ENCODE data around the gene NTHL1.

NTHL1 gene

GRCh38 chr16:2042986-2043666, 4.5 kb downstream of the NTHL1 start:
- no peak overlapping the region for H3K4me3 ChIP-seq (ENCODE audit: control insufficient read depth, low read depth, low read length)
- DNase-seq (ENCODE audit: low read depth): no peak
- no peak for TF ChIP-seq CTCF (IDR thresholded peaks at IDR 0.05; ENCODE audit: control insufficient read depth, insufficient read depth, low read depth, low read length, missing control alignments)

DNA sequence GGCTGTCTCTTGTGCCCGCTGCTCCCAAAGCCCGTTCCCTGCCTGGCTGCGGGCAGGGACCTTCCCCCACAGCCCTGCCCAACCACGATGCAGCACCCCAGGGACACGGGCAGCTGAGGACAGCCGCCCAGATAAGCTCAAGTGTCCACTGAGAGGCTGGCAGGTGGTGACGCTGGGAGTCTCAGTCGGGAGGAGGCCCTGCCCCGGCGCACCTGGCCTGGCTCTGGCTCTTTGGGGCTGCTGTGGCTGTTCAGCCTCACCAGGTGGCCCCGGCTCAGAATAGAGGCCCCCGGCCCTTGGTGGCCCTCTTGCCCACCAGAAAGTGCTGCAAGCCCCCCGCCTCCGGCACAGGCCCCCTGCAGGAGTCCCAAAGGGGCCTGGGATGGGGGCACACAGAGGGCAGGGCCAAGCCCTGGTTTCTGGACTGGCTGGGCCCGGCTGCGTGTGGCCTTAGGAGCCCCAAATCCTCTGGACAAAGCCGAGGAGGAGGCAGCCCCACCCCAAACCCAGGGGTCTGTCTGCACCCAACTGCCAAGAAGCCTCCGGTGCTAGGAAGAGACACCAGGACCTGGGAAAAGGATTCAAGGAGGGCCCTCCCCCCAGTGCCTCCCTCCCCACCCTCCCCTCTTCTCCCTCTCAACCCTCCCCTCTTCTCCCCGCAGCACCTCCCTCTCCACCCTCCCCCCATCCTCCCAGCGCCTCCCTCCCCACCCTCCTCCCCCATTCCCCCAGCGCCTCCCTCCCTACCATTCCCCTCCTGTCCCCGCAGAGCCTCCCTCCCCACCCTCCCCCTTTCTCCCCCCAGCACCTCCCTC, 5.3 kb downstream of the NTHL1 start:
- no peak for DNase-seq (ENCODE audit: low read depth)
- no peak overlapping the region for H3K4me3 ChIP-seq (ENCODE audit: control insufficient read depth, low read depth, low read length)
- no peak for TF ChIP-seq CTCF (IDR thresholded peaks at IDR 0.05; ENCODE audit: control insufficient read depth, insufficient read depth, low read depth, low read length, missing control alignments)

- DNase-seq (ENCODE audit: low read depth): no peak
- TF ChIP-seq CTCF (IDR thresholded peaks at IDR 0.05; ENCODE audit: control insufficient read depth, insufficient read depth, low read depth, low read length, missing control alignments): no peak
- no peak overlapping the region for H3K4me3 ChIP-seq (ENCODE audit: control insufficient read depth, low read depth, low read length)
Observed at GRCh38 chr16:2040787-2041522, 6.7 kb downstream of the NTHL1 start.

DNA sequence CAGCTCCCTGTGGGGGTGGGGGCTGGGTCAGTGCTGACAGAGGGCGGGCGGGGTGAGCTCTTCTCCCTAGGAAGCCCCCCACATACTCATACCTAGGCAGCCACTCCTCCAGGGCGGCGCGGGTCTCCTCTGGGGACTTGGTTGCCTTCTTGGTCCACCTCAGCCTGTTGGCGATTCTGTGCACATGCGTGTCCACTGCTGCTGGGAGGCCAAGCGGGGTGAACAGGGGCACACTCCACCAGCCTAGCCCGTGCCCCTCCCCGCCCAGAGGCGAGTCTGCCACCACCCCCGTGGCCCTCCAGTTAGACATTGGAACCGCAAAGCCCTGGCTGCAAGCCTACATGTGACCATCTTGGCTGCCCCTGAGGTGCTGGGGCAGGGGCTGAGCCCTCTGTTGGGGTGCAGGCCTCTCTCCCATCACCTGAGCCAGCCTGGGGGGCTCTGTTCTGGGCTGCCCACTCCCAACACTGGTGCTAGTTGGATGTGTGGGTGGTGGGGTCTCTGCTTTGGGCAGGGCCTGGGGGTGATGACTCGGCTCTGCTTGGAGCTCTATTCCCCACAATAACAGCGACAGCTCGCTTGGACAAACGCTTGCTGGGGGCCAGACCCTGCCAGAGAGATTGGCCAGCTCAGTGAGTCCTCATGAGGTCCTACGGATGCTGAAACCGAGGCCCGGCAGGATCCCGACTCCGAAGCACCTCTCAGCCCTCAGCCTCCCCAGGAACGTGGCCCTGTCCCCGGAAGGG, 7.4 kb downstream of the NTHL1 start:
- TF ChIP-seq CTCF (IDR thresholded peaks at IDR 0.05; ENCODE audit: control insufficient read depth, insufficient read depth, low read depth, low read length, missing control alignments): no peak
- no peak for DNase-seq (ENCODE audit: low read depth)
- no peak overlapping the region for H3K4me3 ChIP-seq (ENCODE audit: control insufficient read depth, low read depth, low read length)

GRCh38 chr16:2039274-2040031, 8.2 kb downstream of the NTHL1 start:
- DNase-seq (ENCODE audit: low read depth): peak; percentile 63
- H3K4me3 ChIP-seq (ENCODE audit: control insufficient read depth, low read depth, low read length): no peak overlapping the region
- TF ChIP-seq CTCF (IDR thresholded peaks at IDR 0.05; ENCODE audit: control insufficient read depth, insufficient read depth, low read depth, low read length, missing control alignments): no peak
